Midbrain (tissue), 1 donor: ENCODE results near the gene OR51M1.

Source experiments
- DNase-seq: peaks from one replicate; lab custom pipeline; 2025; lab: John Stamatoyannopoulos, UW

OR51M1 gene

GRCh38 chr11:5390210-5390609 lies 6.6 kb downstream of the OR51M1 start:
- no peak for DNase-seq

GRCh38 chr11:5394091-5394490 lies 10.5 kb downstream of the OR51M1 start:
- DNase-seq = no peak

- no peak for DNase-seq
These were observed 15.3 kb downstream of the OR51M1 start for GRCh38 chr11:5398936-5399335.

GRCh38 chr11:5405173-5405572 lies 21.6 kb downstream of the OR51M1 start:
- DNase-seq = no peak

DNA sequence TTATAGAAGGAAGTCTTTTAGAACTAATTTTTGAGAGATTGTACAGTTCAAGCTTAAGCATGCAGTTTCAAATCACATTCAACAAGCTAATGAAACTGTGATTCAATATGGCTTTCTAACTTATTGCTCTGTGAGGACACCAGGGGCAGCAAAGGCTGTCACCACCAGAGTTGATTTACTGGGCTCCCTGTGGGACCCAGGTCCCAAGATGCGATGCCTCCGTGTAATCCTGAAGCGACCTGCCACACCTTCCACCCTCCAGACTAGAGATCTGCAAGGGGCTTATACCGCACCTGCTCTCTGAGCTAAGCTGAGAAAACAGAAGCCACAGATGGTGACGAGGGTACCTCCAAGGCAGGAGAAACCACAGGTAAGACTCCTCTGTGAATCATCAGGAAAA lies 37.4 kb downstream of the OR51M1 start:
- DNase-seq = no peak

DNA sequence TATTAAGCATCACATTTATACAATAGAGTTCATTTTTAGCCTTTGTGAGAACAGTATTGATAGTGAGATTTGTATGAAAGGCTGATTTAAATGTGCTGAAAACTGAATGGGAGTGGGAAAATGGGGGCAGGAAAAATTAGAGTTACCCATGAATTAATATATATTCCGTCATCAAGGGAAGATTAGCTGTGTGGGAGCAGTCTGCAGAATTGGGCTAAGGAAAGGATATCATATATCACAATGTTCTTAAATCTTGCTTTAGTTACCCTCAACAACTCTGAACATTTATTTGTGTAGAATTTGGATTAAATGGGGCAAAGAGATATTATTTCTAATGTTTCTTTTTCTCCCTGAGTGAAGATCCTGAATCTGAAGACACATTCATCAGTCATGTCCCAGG lies 38.2 kb downstream of the OR51M1 start, which contains the start of gene OR51Q1:
Gene OR51Q1 (plus strand): TSS at position 301 of the 400 bp plus-strand sequence. CDS start 90 bp downstream, at position 391.
- DNase-seq = no peak

- DNase-seq = no peak
These were observed 39.5 kb downstream of the OR51M1 start for GRCh38 chr11:5423131-5423530.

GRCh38 chr11:5441414-5441813 lies 57.8 kb downstream of the OR51M1 start, which contains the start of gene OR51I1:
OR51I1 (minus strand) TSS chr11:5441514; CDS start chr11:5441514, 0 bp downstream.
- DNase-seq = no peak
